ENCODE measurements around the gene PNLIPRP1.

The PNLIPRP1 gene

GRCh38 chr10:116548301-116548700 is 42.5 kb upstream of the PNLIPRP1 start:
- Histone ChIP-seq H3K4me2 (ENCODE audit: insufficient read depth, low read length, poor library complexity, severe bottlenecking) (no peak overlapping the region), H2BK12ac (ENCODE audit: low read length) (no peak overlapping the region), H4K8ac (ENCODE audit: low read depth, low read length) (no peak overlapping the region), H3K4ac (ENCODE audit: low read length) (no peak overlapping the region), H3K9ac (ENCODE audit: low read depth, low read length, poor library complexity) (no peak overlapping the region), H4K91ac (ENCODE audit: low read depth, low read length, poor library complexity) (no peak overlapping the region), H3K27ac (replicated peaks; ENCODE audit: low read length) (no peak overlapping the region), H3K27me3 (ENCODE audit: control insufficient read depth in 3 of 3, insufficient read depth in 3 of 3, low read depth in 1 of 3, low read length in 3 of 3) (no peaks in the 10 kb centered on the region), H3K4me3 (ENCODE audit: low read length in 2 of 2) (no peak overlapping the region), H2AFZ (ENCODE audit: low read length) (no peak overlapping the region), H2BK120ac (ENCODE audit: low read depth, low read length) (no peak overlapping the region), H2BK5ac (ENCODE audit: low read length) (no peak overlapping the region), H3K18ac (ENCODE audit: low read length) (no peak overlapping the region), H3K36me3 (replicated peaks in 1 of 2; ENCODE audit: control insufficient read depth in 2 of 2, insufficient read depth in 2 of 2, low read length in 2 of 2) (no peaks in the 10 kb centered on the region), H3K4me1 (ENCODE audit: control insufficient read depth in 2 of 2, insufficient read depth in 1 of 2, low read depth in 1 of 2, low read length in 2 of 2) (no peaks in the 10 kb centered on the region), H2AK5ac (ENCODE audit: low read depth, low read length) (no peak overlapping the region), H2BK15ac (ENCODE audit: low read length) (no peak overlapping the region), H3K79me1 (ENCODE audit: low read depth, low read length) (no peaks in the 10 kb centered on the region), H3K9me3 (replicated peaks in 1 of 2; ENCODE audit: control insufficient read depth in 2 of 2, insufficient read depth in 1 of 2, low read depth in 1 of 2, low read length in 2 of 2) (no peaks in the 10 kb centered on the region), H3K14ac (ENCODE audit: low read length) (no peak overlapping the region), H3K23ac (ENCODE audit: low read depth, low read length, poor library complexity) (no peak overlapping the region)
- no peak for DNase-seq (ENCODE audit: low spot score)
- no CpG with 5 or more reads among the region's 5 CpGs for WGBS, 2 donors (ENCODE audit: extremely low coverage in 2 of 2, insufficient read length in 2 of 2, insufficient replicate concordance in 1 of 2)

GRCh38 chr10:116553378-116553980 is 37.3 kb upstream of the PNLIPRP1 start:
- H3K9me3 ChIP-seq (replicated peaks in 1 of 2; ENCODE audit: control insufficient read depth in 2 of 2, insufficient read depth in 1 of 2, low read depth in 1 of 2, low read length in 2 of 2): no peaks in the 10 kb centered on the region
- no peak overlapping the region for H2BK12ac ChIP-seq (ENCODE audit: low read length)
- no peak overlapping the region for H2BK120ac ChIP-seq (ENCODE audit: low read depth, low read length)
- H3K79me1 ChIP-seq (ENCODE audit: low read depth, low read length): no peaks in the 10 kb centered on the region
- no peak for DNase-seq (ENCODE audit: low spot score)
- no peak overlapping the region for H3K4me3 ChIP-seq (ENCODE audit: low read length in 2 of 2)
- WGBS, 2 donors (ENCODE audit: extremely low coverage in 2 of 2, insufficient read length in 2 of 2, insufficient replicate concordance in 1 of 2): no CpG with 5 or more reads among the region's 13 CpGs
- H3K4me2 ChIP-seq (ENCODE audit: insufficient read depth, low read length, poor library complexity, severe bottlenecking): no peak overlapping the region
- H4K91ac ChIP-seq (ENCODE audit: low read depth, low read length, poor library complexity): no peak overlapping the region
- no peak overlapping the region for H2AFZ ChIP-seq (ENCODE audit: low read length)
- no peak overlapping the region for H3K4ac ChIP-seq (ENCODE audit: low read length)
- H3K14ac ChIP-seq (ENCODE audit: low read length): no peak overlapping the region
- H3K27me3 ChIP-seq (ENCODE audit: control insufficient read depth in 3 of 3, insufficient read depth in 3 of 3, low read depth in 1 of 3, low read length in 3 of 3): no peaks in the 10 kb centered on the region
- H3K9ac ChIP-seq (ENCODE audit: low read depth, low read length, poor library complexity): no peak overlapping the region
- H2BK5ac ChIP-seq (ENCODE audit: low read length): no peak overlapping the region
- H3K4me1 ChIP-seq (ENCODE audit: control insufficient read depth in 2 of 2, insufficient read depth in 1 of 2, low read depth in 1 of 2, low read length in 2 of 2): no peaks in the 10 kb centered on the region
- H3K36me3 ChIP-seq (replicated peaks in 1 of 2; ENCODE audit: control insufficient read depth in 2 of 2, insufficient read depth in 2 of 2, low read length in 2 of 2): no peaks in the 10 kb centered on the region
- no peak overlapping the region for H3K18ac ChIP-seq (ENCODE audit: low read length)
- H3K23ac ChIP-seq (ENCODE audit: low read depth, low read length, poor library complexity): no peak overlapping the region
- H2AK5ac ChIP-seq (ENCODE audit: low read depth, low read length): no peak overlapping the region
- H2BK15ac ChIP-seq (ENCODE audit: low read length): no peak overlapping the region
- H4K8ac ChIP-seq (ENCODE audit: low read depth, low read length): no peak overlapping the region
- no peak overlapping the region for H3K27ac ChIP-seq (replicated peaks; ENCODE audit: low read length)

- Histone ChIP-seq H3K27ac (replicated peaks; ENCODE audit: low read length) (no peak overlapping the region), H4K8ac (ENCODE audit: low read depth, low read length) (no peak overlapping the region), H2AFZ (ENCODE audit: low read length) (no peak overlapping the region), H2AK5ac (ENCODE audit: low read depth, low read length) (no peak overlapping the region), H3K14ac (ENCODE audit: low read length) (no peak overlapping the region), H3K79me1 (ENCODE audit: low read depth, low read length) (no peaks in the 10 kb centered on the region), H2BK5ac (ENCODE audit: low read length) (no peak overlapping the region), H3K27me3 (ENCODE audit: control insufficient read depth in 3 of 3, insufficient read depth in 3 of 3, low read depth in 1 of 3, low read length in 3 of 3) (no peaks in the 10 kb centered on the region), H3K4me1 (ENCODE audit: control insufficient read depth in 2 of 2, insufficient read depth in 1 of 2, low read depth in 1 of 2, low read length in 2 of 2) (no peaks in the 10 kb centered on the region), H3K4me3 (ENCODE audit: low read length in 2 of 2) (no peak overlapping the region), H2BK12ac (ENCODE audit: low read length) (no peak overlapping the region), H3K4me2 (ENCODE audit: insufficient read depth, low read length, poor library complexity, severe bottlenecking) (no peak overlapping the region), H3K36me3 (replicated peaks in 1 of 2; ENCODE audit: control insufficient read depth in 2 of 2, insufficient read depth in 2 of 2, low read length in 2 of 2) (no peaks in the 10 kb centered on the region), H3K23ac (ENCODE audit: low read depth, low read length, poor library complexity) (no peak overlapping the region), H3K9ac (ENCODE audit: low read depth, low read length, poor library complexity) (no peak overlapping the region), H3K18ac (ENCODE audit: low read length) (no peak overlapping the region), H4K91ac (ENCODE audit: low read depth, low read length, poor library complexity) (no peak overlapping the region), H3K4ac (ENCODE audit: low read length) (no peak overlapping the region), H3K9me3 (replicated peaks in 1 of 2; ENCODE audit: control insufficient read depth in 2 of 2, insufficient read depth in 1 of 2, low read depth in 1 of 2, low read length in 2 of 2) (no peaks in the 10 kb centered on the region), H2BK15ac (ENCODE audit: low read length) (no peak overlapping the region), H2BK120ac (ENCODE audit: low read depth, low read length) (no peak overlapping the region)
- WGBS, 2 donors (ENCODE audit: extremely low coverage in 2 of 2, insufficient read length in 2 of 2, insufficient replicate concordance in 1 of 2): no CpG with 5 or more reads among the region's 5 CpGs
- no peak for DNase-seq (ENCODE audit: low spot score)
Measured at GRCh38 chr10:116554628-116555027, 36.1 kb upstream of the PNLIPRP1 start.

GRCh38 chr10:116555880-116556279 is 34.9 kb upstream of the PNLIPRP1 start:
- H2BK5ac ChIP-seq (ENCODE audit: low read length): no peak overlapping the region
- no CpG with 5 or more reads among the region's 6 CpGs for WGBS, 2 donors (ENCODE audit: extremely low coverage in 2 of 2, insufficient read length in 2 of 2, insufficient replicate concordance in 1 of 2)
- H3K4me2 ChIP-seq (ENCODE audit: insufficient read depth, low read length, poor library complexity, severe bottlenecking): no peak overlapping the region
- no peak overlapping the region for H3K14ac ChIP-seq (ENCODE audit: low read length)
- no peak overlapping the region for H2AFZ ChIP-seq (ENCODE audit: low read length)
- H3K79me1 ChIP-seq (ENCODE audit: low read depth, low read length): no peaks in the 10 kb centered on the region
- H3K9ac ChIP-seq (ENCODE audit: low read depth, low read length, poor library complexity): no peak overlapping the region
- H3K23ac ChIP-seq (ENCODE audit: low read depth, low read length, poor library complexity): no peak overlapping the region
- no peak overlapping the region for H3K4me3 ChIP-seq (ENCODE audit: low read length in 2 of 2)
- H3K27ac ChIP-seq (replicated peaks; ENCODE audit: low read length): no peak overlapping the region
- no peaks in the 10 kb centered on the region for H3K9me3 ChIP-seq (replicated peaks in 1 of 2; ENCODE audit: control insufficient read depth in 2 of 2, insufficient read depth in 1 of 2, low read depth in 1 of 2, low read length in 2 of 2)
- no peaks in the 10 kb centered on the region for H3K36me3 ChIP-seq (replicated peaks in 1 of 2; ENCODE audit: control insufficient read depth in 2 of 2, insufficient read depth in 2 of 2, low read length in 2 of 2)
- DNase-seq (ENCODE audit: low spot score): no peak
- no peak overlapping the region for H2AK5ac ChIP-seq (ENCODE audit: low read depth, low read length)
- H3K27me3 ChIP-seq (ENCODE audit: control insufficient read depth in 3 of 3, insufficient read depth in 3 of 3, low read depth in 1 of 3, low read length in 3 of 3): no peaks in the 10 kb centered on the region
- H2BK12ac ChIP-seq (ENCODE audit: low read length): no peak overlapping the region
- H2BK15ac ChIP-seq (ENCODE audit: low read length): no peak overlapping the region
- no peak overlapping the region for H3K18ac ChIP-seq (ENCODE audit: low read length)
- no peak overlapping the region for H3K4ac ChIP-seq (ENCODE audit: low read length)
- H4K8ac ChIP-seq (ENCODE audit: low read depth, low read length): no peak overlapping the region
- H2BK120ac ChIP-seq (ENCODE audit: low read depth, low read length): no peak overlapping the region
- H3K4me1 ChIP-seq (ENCODE audit: control insufficient read depth in 2 of 2, insufficient read depth in 1 of 2, low read depth in 1 of 2, low read length in 2 of 2): no peaks in the 10 kb centered on the region
- no peak overlapping the region for H4K91ac ChIP-seq (ENCODE audit: low read depth, low read length, poor library complexity)
